HAP-1 (cell line): ENCODE results near the gene MYOM1.
"Not testable (repeated sequence)": the region's sequence is repeated elsewhere in the genome, so short reads cannot be mapped to it uniquely, and the experiment has no call there.

Source experiments
- DNase-seq, 2 experiments: peaks; one replicate each; pipeline ENCODE4 v3.0.0-alpha.2; 2016 to 2020; ENCODE audit warnings: low spot score in 2 of 2
- H3K27me3 ChIP-seq: fragments of 250-450 bp; sonication (Bioruptor Pico); 2 replicates; pipeline ENCODE4 v1.5.1; 2020; ENCODE audit warnings: low read depth, mild to moderate bottlenecking, moderate library complexity
- H3K36me3 ChIP-seq: fragments of 250-450 bp; sonication (Bioruptor Pico); replicated peaks from 2 replicates; pipeline ENCODE4 v1.5.1; 2020; ENCODE audit warnings: mild to moderate bottlenecking
- H3K4me1 ChIP-seq: fragments of 250-450 bp; sonication (Bioruptor Pico); 2 replicates; pipeline ENCODE4 v1.5.1; 2020; ENCODE audit warnings: mild to moderate bottlenecking
- H3K4me3 ChIP-seq: fragments of 250-450 bp; sonication (Bioruptor Pico); 2 replicates; pipeline ENCODE4 v1.5.1; 2020; ENCODE audit warnings: mild to moderate bottlenecking, moderate library complexity
- H3K9me3 ChIP-seq: fragments of 250-450 bp; sonication (Bioruptor Pico); 2 replicates; pipeline ENCODE4 v1.5.1; 2020; ENCODE audit warnings: mild to moderate bottlenecking, moderate library complexity
- in situ Hi-C: fragments of 300-500 bp; cut with MboI; formaldehyde crosslinking; loops from 3 replicates; pipeline ENCODE4 v1.14.3; 2020; ENCODE audit warnings: low sequenced_read_pairs, inconsistent platforms, mixed read lengths

The MYOM1 gene

GRCh38 chr18:3069671-3070433 is 149.9 kb downstream of the MYOM1 start:
- no peak overlapping the region for H3K4me3 ChIP-seq
- H3K9me3 ChIP-seq: no peaks in the 10 kb centered on the region
- 0 out of 2 replicates have a peak, but pooled peaks cover 7% of the 10 kb centered on the region for H3K4me1 ChIP-seq
- in situ Hi-C loops: no loop called here
- DNase-seq: no peak
- no peaks in the 10 kb centered on the region for H3K36me3 ChIP-seq
- H3K27me3 ChIP-seq: no peaks in the 10 kb centered on the region

GRCh38 chr18:3067722-3068121 is 152.0 kb downstream of the MYOM1 start:
- H3K27me3 ChIP-seq: no peaks in the 10 kb centered on the region
- no peaks in the 10 kb centered on the region for H3K9me3 ChIP-seq
- in situ Hi-C loops: no loop called here
- H3K4me1 ChIP-seq: peaks cover 7% of the 10 kb centered on the region; the same call in 1 of the 2 replicates
- H3K36me3 ChIP-seq: no peaks in the 10 kb centered on the region
- no peak for DNase-seq
- no peak overlapping the region for H3K4me3 ChIP-seq

- no peaks in the 10 kb centered on the region for H3K9me3 ChIP-seq
- no peaks in the 10 kb centered on the region for H3K36me3 ChIP-seq
- H3K4me3 ChIP-seq: no peak overlapping the region
- DNase-seq: no peak
- in situ Hi-C loops: no loop called here
- H3K27me3 ChIP-seq: no peaks in the 10 kb centered on the region
- peaks cover 12% of the 10 kb centered on the region; the same call in 1 of the 2 replicates for H3K4me1 ChIP-seq
Measured at GRCh38 chr18:3067165-3067661, 152.6 kb downstream of the MYOM1 start.

- in situ Hi-C loops: no loop called here
- Histone ChIP-seq H3K4me3 (no peak overlapping the region), H3K9me3 (no peaks in the 10 kb centered on the region), H3K27me3 (no peaks in the 10 kb centered on the region), H3K4me1 (peaks cover 13% of the 10 kb centered on the region; the same call in 1 of the 2 replicates), H3K36me3 (no peaks in the 10 kb centered on the region)
- DNase-seq: no peak
Measured at GRCh38 chr18:3066341-3067110, 153.2 kb downstream of the MYOM1 start.

- H3K27me3 ChIP-seq, H3K9me3 ChIP-seq, H3K36me3 ChIP-seq, DNase-seq, H3K4me1 ChIP-seq, H3K4me3 ChIP-seq, in situ Hi-C loops: not testable (repeated sequence)
Measured at GRCh38 chr18:3063766-3064165, 156.0 kb downstream of the MYOM1 start.

GRCh38 chr18:3062798-3063680 is 156.7 kb downstream of the MYOM1 start:
- Histone ChIP-seq H3K36me3 (no peaks in the 10 kb centered on the region), H3K27me3 (no peaks in the 10 kb centered on the region), H3K4me1 (peaks cover 6% of the 10 kb centered on the region; the same call in 1 of the 2 replicates), H3K9me3 (no peaks in the 10 kb centered on the region), H3K4me3 (no peak overlapping the region)
- DNase-seq: peak; percentile 53 to 87
- in situ Hi-C loops: no loop called here

GRCh38 chr18:3061581-3062312 is 158.0 kb downstream of the MYOM1 start:
- in situ Hi-C loops: no loop called here
- H3K27me3 ChIP-seq: no peaks in the 10 kb centered on the region
- peaks cover 6% of the 10 kb centered on the region; the same call in 1 of the 2 replicates for H3K4me1 ChIP-seq
- H3K4me3 ChIP-seq: no peak overlapping the region
- H3K9me3 ChIP-seq: no peaks in the 10 kb centered on the region
- DNase-seq: no peak
- no peaks in the 10 kb centered on the region for H3K36me3 ChIP-seq

- Histone ChIP-seq H3K27me3 (no peaks in the 10 kb centered on the region), H3K4me3 (no peak overlapping the region), H3K9me3 (no peaks in the 10 kb centered on the region), H3K4me1 (peaks cover 6% of the 10 kb centered on the region; the same call in 1 of the 2 replicates), H3K36me3 (no peaks in the 10 kb centered on the region)
- in situ Hi-C loops: no loop called here
- DNase-seq: no peak
Measured at GRCh38 chr18:3060667-3061580, 158.8 kb downstream of the MYOM1 start.

GRCh38 chr18:3059272-3059671 is 160.5 kb downstream of the MYOM1 start:
- H3K4me1 ChIP-seq: peaks cover 6% of the 10 kb centered on the region; the same call in 1 of the 2 replicates
- H3K4me3 ChIP-seq: no peak overlapping the region
- in situ Hi-C loops: no loop called here
- no peaks in the 10 kb centered on the region for H3K27me3 ChIP-seq
- no peak for DNase-seq
- no peaks in the 10 kb centered on the region for H3K36me3 ChIP-seq
- no peaks in the 10 kb centered on the region for H3K9me3 ChIP-seq

GRCh38 chr18:3058328-3059191 is 161.2 kb downstream of the MYOM1 start:
- Histone ChIP-seq H3K4me3 (no peak overlapping the region), H3K27me3 (no peaks in the 10 kb centered on the region), H3K9me3 (no peaks in the 10 kb centered on the region), H3K4me1 (peaks cover 6% of the 10 kb centered on the region; the same call in 1 of the 2 replicates), H3K36me3 (no peaks in the 10 kb centered on the region)
- in situ Hi-C loops: no loop called here
- no peak for DNase-seq

- no peak for DNase-seq
- H3K36me3 ChIP-seq: no peaks in the 10 kb centered on the region
- peaks cover 4% of the 10 kb centered on the region; the same call in 1 of the 2 replicates for H3K4me1 ChIP-seq
- no peaks in the 10 kb centered on the region for H3K9me3 ChIP-seq
- in situ Hi-C loops: no loop called here
- H3K4me3 ChIP-seq: no peak overlapping the region
- no peaks in the 10 kb centered on the region for H3K27me3 ChIP-seq
Measured at GRCh38 chr18:3057526-3057925, 162.2 kb downstream of the MYOM1 start.
